ENCODE measurements around the gene SENP2.
A peak's percentile ranks its signal among the peaks of the same experiment; 100 is the strongest.
"Not testable (repeated sequence)": the region's sequence is repeated elsewhere in the genome, so short reads cannot be mapped to it uniquely, and the experiment has no call there.

The SENP2 gene

GRCh38 chr3:185575108-185575869 is 10.8 kb upstream of the SENP2 start:
- not testable (repeated sequence) for H3K4me1 ChIP-seq (ENCODE audit: low read length); H3K9me2 ChIP-seq (replicated peaks; ENCODE audit: insufficient read depth, low read length); H3K9me3 ChIP-seq (replicated peaks; ENCODE audit: insufficient read depth, low read length); H3K79me2 ChIP-seq (ENCODE audit: low read length); H3K27me3 ChIP-seq (replicated peaks; ENCODE audit: insufficient read depth, low read length); H3K36me3 ChIP-seq (replicated peaks; ENCODE audit: insufficient read depth, low read length); H4K20me1 ChIP-seq (ENCODE audit: insufficient read depth, low read length); H3K27ac ChIP-seq (ENCODE audit: low read length); H3K4me3 ChIP-seq (ENCODE audit: low read length); H3F3A ChIP-seq (ENCODE audit: insufficient read depth, low read length)
- Histone ChIP-seq H3K9ac (ENCODE audit: low read length) (peak overlapping the region; percentile 3; the same call in 1 of the 2 replicates), H2AFZ (ENCODE audit: low read length) (peak overlapping the region; percentile 55), H3K4me2 (ENCODE audit: low read depth, low read length) (peak overlapping the region; percentile 53; the same call in 1 of the 2 replicates)
- DNase-seq = peak; percentile 88
- TF ChIP-seq CTCF (IDR thresholded peaks at IDR 0.05; ENCODE audit: low read length) = peak; percentile 69

GRCh38 chr3:185582236-185582635 is 3.9 kb upstream of the SENP2 start:
- Histone ChIP-seq H3K27me3 (replicated peaks; ENCODE audit: insufficient read depth, low read length) (no peaks in the 10 kb centered on the region), H3K9ac (ENCODE audit: low read length) (no peak overlapping the region), H3K36me3 (replicated peaks; ENCODE audit: insufficient read depth, low read length) (no peaks in the 10 kb centered on the region), H4K20me1 (ENCODE audit: insufficient read depth, low read length) (no peaks in the 10 kb centered on the region), H3K4me2 (ENCODE audit: low read depth, low read length) (no peak overlapping the region), H3K4me3 (ENCODE audit: low read length) (no peak overlapping the region), H3K4me1 (ENCODE audit: low read length) (peaks cover 11% of the 10 kb centered on the region), H3K79me2 (ENCODE audit: low read length) (peaks cover 10% of the 10 kb centered on the region), H3F3A (ENCODE audit: insufficient read depth, low read length) (peaks cover 7% of the 10 kb centered on the region; the same call in 1 of the 2 replicates), H2AFZ (ENCODE audit: low read length) (peak overlapping the region; percentile 16; the same call in 1 of the 2 replicates), H3K9me2 (replicated peaks; ENCODE audit: insufficient read depth, low read length) (no peaks in the 10 kb centered on the region), H3K27ac (ENCODE audit: low read length) (no peak overlapping the region), H3K9me3 (replicated peaks; ENCODE audit: insufficient read depth, low read length) (no peaks in the 10 kb centered on the region)
- TF ChIP-seq EZH2 (optimal IDR thresholded peaks at IDR 0.05; ENCODE audit: low read depth, low read length) (no peak), EZH2phosphoT487 (IDR thresholded peaks at IDR 0.05; ENCODE audit: low read length) (no peak), CTCF (IDR thresholded peaks at IDR 0.05; ENCODE audit: low read length) (no peak)
- DNase-seq = no peak

GRCh38 chr3:185582871-185583270 is 3.2 kb upstream of the SENP2 start:
- Histone ChIP-seq H4K20me1 (ENCODE audit: insufficient read depth, low read length) (no peaks in the 10 kb centered on the region), H3K9me3 (replicated peaks; ENCODE audit: insufficient read depth, low read length) (no peaks in the 10 kb centered on the region), H3K4me2 (ENCODE audit: low read depth, low read length) (no peak overlapping the region), H2AFZ (ENCODE audit: low read length) (peak overlapping the region; percentile 16; the same call in 1 of the 2 replicates), H3K9ac (ENCODE audit: low read length) (no peak overlapping the region), H3K9me2 (replicated peaks; ENCODE audit: insufficient read depth, low read length) (no peaks in the 10 kb centered on the region), H3K27ac (ENCODE audit: low read length) (no peak overlapping the region), H3K4me1 (ENCODE audit: low read length) (peaks cover 11% of the 10 kb centered on the region), H3K79me2 (ENCODE audit: low read length) (peaks cover 15% of the 10 kb centered on the region), H3F3A (ENCODE audit: insufficient read depth, low read length) (peaks cover 7% of the 10 kb centered on the region; the same call in 1 of the 2 replicates), H3K4me3 (ENCODE audit: low read length) (no peak overlapping the region), H3K36me3 (replicated peaks; ENCODE audit: insufficient read depth, low read length) (no peaks in the 10 kb centered on the region), H3K27me3 (replicated peaks; ENCODE audit: insufficient read depth, low read length) (no peaks in the 10 kb centered on the region)
- peak; percentile 56 for DNase-seq
- TF ChIP-seq EZH2 (optimal IDR thresholded peaks at IDR 0.05; ENCODE audit: low read depth, low read length) = no peak
- no peak for TF ChIP-seq EZH2phosphoT487 (IDR thresholded peaks at IDR 0.05; ENCODE audit: low read length)
- no peak for TF ChIP-seq CTCF (IDR thresholded peaks at IDR 0.05; ENCODE audit: low read length)
